Uterine smooth muscle cell (primary cell): ENCODE results near the gene PEX7. TPM values are rescaled to one million over a fixed set of nuclear protein-coding genes. Genes with fewer than 3 reads are reported as not detected.

ENCODE experiments used
- total RNA-seq: library from RNA; depleted of rRNA; stranded (reverse); fragments of >200 nt; gene quantifications from 2 replicates; pipeline ENCODE4 v1.2.3, GENCODE V29; 2014

Gene PEX7
- total RNA-seq = 14.9 and 15.0 TPM in 2 replicates

GRCh38 chr6:136822376-136823127 is at the start of gene PEX7:
Gene PEX7, plus strand, starts transcription at chr6:136822592. Its CDS starts 74 bp downstream, at chr6:136822666.

GRCh38 chr6:136792410-136793262 is 29.8 kb upstream of the PEX7 start, which contains the start of gene MAP3K5:
Gene MAP3K5, minus strand, starts transcription at chr6:136792477. Its CDS starts 320 bp downstream, at chr6:136792157.

GRCh38 chr6:136921936-136922684 is 99.7 kb downstream of the PEX7 start, which contains the start of gene SLC35D3:
Gene SLC35D3, plus strand, starts transcription at chr6:136922301. Its CDS starts 128 bp downstream, at chr6:136922429.

Other genes with a start within 250 kb of the PEX7 start
- 24.2 and 33.6 TPM in 2 replicates for gene MAP3K5, start 30.1 kb upstream of the PEX7 start, total RNA-seq
- under 0.01 TPM in 1 of 2 replicates, not detected in the other for gene SLC35D3, start 99.7 kb downstream of the PEX7 start, total RNA-seq
- 0.50 and 1.00 TPM in 2 replicates for gene IL20RA, start 222.4 kb downstream of the PEX7 start, total RNA-seq